B cell (primary cell): Measurements from ENCODE around the gene PITPNM3. TPM values are rescaled to one million over a fixed set of nuclear protein-coding genes. Genes with fewer than 3 reads are reported as not detected.

ENCODE experiments used
- ATAC-seq: fragments of 200-7000 bp; cut with Tn5 transposase; one replicate; pipeline ENCODE4 v1.10.0; 2021; ENCODE audit warnings: low read depth, mild to moderate bottlenecking, moderate number of reproducible peaks, moderate library complexity
- CTCF ChIA-PET: fragments of 350-600 bp; sonication (Branson Sonifier 250); formaldehyde crosslinking; loops from one replicate; lab custom pipeline; 2021; ENCODE audit warnings: antibody characterized with exemption, inconsistent platforms; lab: Charles Lee
- POLR2A ChIA-PET: fragments of 350-600 bp; sonication (Branson Sonifier 250); formaldehyde crosslinking; loops from one replicate; lab custom pipeline; 2021; ENCODE audit warnings: antibody characterized with exemption; lab: Charles Lee
- DNase-seq: peaks from one replicate; pipeline ENCODE4 v3.0.0; 2013
- H2AFZ ChIP-seq: 2 replicates; pipeline ENCODE4 v1.6.1; 2012; ENCODE audit warnings: mild to moderate bottlenecking, low read depth, low read length; ENCODE audit not compliant: insufficient read depth, poor library complexity, severe bottlenecking
- H3K27ac ChIP-seq, 2 donors: 1 replicate in 1 of 2; 2 replicates in 1 of 2; pipeline ENCODE4 v1.5.1; 2012 to 2013; ENCODE audit warnings: low read length in 2 of 2, mild to moderate bottlenecking in 2 of 2, moderate library complexity in 1 of 2
- H3K27me3 ChIP-seq, 4 experiments: fragments of 200-600 bp in 1 of 4; sonication (generic) in 1 of 4; replicated peaks in 1 of 4; 1 replicate in 2 of 4; 2 replicates in 2 of 4; pipeline versions ENCODE4 v1.6.1 to v1.7.0; 2013 to 2016; ENCODE audit warnings: low read length in 3 of 4, mild to moderate bottlenecking in 2 of 4, mixed read lengths in 1 of 4, moderate library complexity in 1 of 4; ENCODE audit not compliant: insufficient read depth in 4 of 4, control insufficient read depth in 3 of 4; ENCODE audit errors: control extremely low read depth in 1 of 4
- H3K36me3 ChIP-seq, 2 experiments: replicated peaks in 1 of 2; 1 replicate in 1 of 2; 2 replicates in 1 of 2; pipeline versions ENCODE4 v1.6.1 to v1.7.1; 2013; ENCODE audit warnings: low read length in 1 of 2; ENCODE audit not compliant: insufficient read depth in 2 of 2, control insufficient read depth in 1 of 2; ENCODE audit errors: control extremely low read depth in 1 of 2, extremely low read depth in 1 of 2
- H3K4me1 ChIP-seq, 2 donors: fragments of 200-600 bp in 1 of 2; sonication (generic) in 1 of 2; 1 replicate in 1 of 2; 2 replicates in 1 of 2; pipeline versions ENCODE4 v1.5.1 to v1.6.1; 2013 to 2017; ENCODE audit warnings: low read length in 2 of 2; ENCODE audit not compliant: control insufficient read depth in 2 of 2, insufficient read depth in 2 of 2
- H3K4me2 ChIP-seq: replicated peaks from 2 replicates; pipeline ENCODE3; 2012; ENCODE audit warnings: mild to moderate bottlenecking, low read depth, low read length; ENCODE audit not compliant: poor library complexity, severe bottlenecking
- H3K4me3 ChIP-seq, 5 experiments: fragments of 200-600 bp in 1 of 5; sonication (generic) in 1 of 5; 1 replicate in 3 of 5; 2 replicates in 2 of 5; pipeline versions ENCODE4 v1.5.1 to v1.7.0; 2011 to 2016; ENCODE audit warnings: low read length in 4 of 5, mild to moderate bottlenecking in 4 of 5, low read depth in 2 of 5, control low read depth in 1 of 5, moderate library complexity in 1 of 5; ENCODE audit not compliant: insufficient read depth in 1 of 5; ENCODE audit errors: control extremely low read depth in 1 of 5, extremely low read depth in 1 of 5
- H3K79me2 ChIP-seq: fragments of 200-600 bp; sonication (generic); one replicate; pipeline ENCODE4 v1.6.0; 2016; ENCODE audit warnings: low read length; ENCODE audit not compliant: control insufficient read depth, insufficient read depth
- H3K9ac ChIP-seq: fragments of 200-600 bp; sonication (generic); 2 replicates; pipeline ENCODE4 v1.6.1; 2017; ENCODE audit warnings: mild to moderate bottlenecking, low read length, moderate library complexity
- H3K9me3 ChIP-seq, 3 donors: one replicate each; pipeline versions ENCODE4 v1.6.1 to v1.7.1; 2013; ENCODE audit warnings: low read length in 2 of 3; ENCODE audit not compliant: control insufficient read depth in 2 of 3, insufficient read depth in 1 of 3; ENCODE audit errors: control extremely low read depth in 1 of 3
- H4K20me1 ChIP-seq: 2 replicates; pipeline ENCODE4 v1.6.0; 2012; ENCODE audit warnings: mild to moderate bottlenecking, low read length; ENCODE audit not compliant: insufficient read depth, control insufficient read depth, poor library complexity, severe bottlenecking
- H3K27ac Mint-ChIP-seq: one replicate; pipeline ENCODE4 v1.8.0; 2021; ENCODE audit warnings: mixed read lengths
- H3K27me3 Mint-ChIP-seq: one replicate; pipeline ENCODE4 v1.8.0; 2021; ENCODE audit warnings: mixed read lengths
- H3K4me1 Mint-ChIP-seq: one replicate; pipeline ENCODE4 v1.8.0; 2021; ENCODE audit warnings: mixed read lengths
- H3K4me3 Mint-ChIP-seq: one replicate; pipeline ENCODE4 v1.8.0; 2021; ENCODE audit warnings: mixed read lengths
- H3K9me3 Mint-ChIP-seq: one replicate; pipeline ENCODE4 v1.8.0; 2022; ENCODE audit warnings: mixed read lengths; ENCODE audit not compliant: insufficient read depth
- EZH2 ChIP-seq: IDR thresholded peaks from 2 replicates; pipeline ENCODE4 v1.6.1; 2012; ENCODE audit warnings: borderline replicate concordance, low read depth, mild to moderate bottlenecking, moderate library complexity, low read length; ENCODE audit not compliant: insufficient read depth, poor library complexity, severe bottlenecking
- WGBS: methylation state at CpG from one replicate; pipeline ENCODE4 v1.1.5; 2013; ENCODE audit warnings: missing lambda C conversion rate; ENCODE audit not compliant: insufficient coverage; 5-methylcytosine and 5-hydroxymethylcytosine counted together
- intact Hi-C: fragments of 100-400 bp; cut with micrococcal nuclease; formaldehyde crosslinking; loops from one replicate; pipeline ENCODE4 v1.10.0; 2022
- polyA plus RNA-seq: library from polyadenylated mRNA; depleted of rRNA; stranded (reverse); fragments of >200 nt; gene quantifications from 2 replicates; pipeline ENCODE4 v1.2.3, GENCODE V29; 2012
- total RNA-seq, 2 donors: library from RNA; stranded (reverse); fragments of 120-200 nt in 1 of 2; gene quantifications; 1 replicate in 1 of 2; 2 replicates in 1 of 2; pipeline versions ENCODE4 v1.2.3 to v1.2.4, GENCODE V29; 2013 to 2022
- TF ChIP-seq, protein P1 (sequence below): fragments of 200-600 bp; IDR thresholded peaks from one replicate; pipeline ENCODE4 v1.8.0; 2022; ENCODE audit warnings: antibody characterized with exemption, mild to moderate bottlenecking

The PITPNM3 gene
- total and polyA plus RNA-seq, 2 donors (not counting 1 experiment from before 2014, with no cell fraction given), result 0.31 to 0.49 TPM

DNA sequence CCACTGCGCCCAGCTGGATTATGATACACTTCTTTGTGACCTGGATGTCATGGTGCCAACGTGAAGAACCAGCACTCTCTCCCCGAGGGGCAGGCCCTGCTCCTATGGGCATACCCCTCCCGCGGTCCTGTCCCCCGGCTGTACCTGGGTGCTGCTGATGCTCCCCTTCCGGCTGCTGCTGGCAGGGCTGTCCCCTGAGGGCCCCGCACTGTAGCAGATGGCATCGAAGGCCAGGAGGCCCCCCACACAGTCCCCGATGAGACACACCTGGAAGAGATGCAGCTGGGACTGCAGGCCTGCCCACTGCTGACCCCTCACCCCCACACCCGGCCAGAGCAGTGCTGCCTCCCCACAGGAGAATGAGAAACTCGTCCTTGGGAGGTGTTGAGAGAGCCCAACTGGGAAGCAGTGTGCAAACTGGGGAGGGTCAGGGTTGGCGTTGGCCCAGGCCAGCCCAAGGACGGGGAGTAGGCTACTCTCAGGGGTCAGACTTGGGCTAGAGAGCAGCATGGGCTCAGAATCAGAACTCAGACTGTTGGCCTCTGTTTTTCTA lies 78.4 kb downstream of the PITPNM3 start:
- ATAC-seq, result no peak
- no peak overlapping the region for H3K27ac ChIP-seq
- ChIA-PET CTCF (no interaction called here), POLR2A (no interaction called here)
- no peaks in the 10 kb centered on the region for H3K9me3 ChIP-seq
- Mint-ChIP-seq H3K4me1 (peaks cover 4% of the 10 kb centered on the region), H3K27me3 (no peaks in the 10 kb centered on the region), H3K27ac (no peak overlapping the region), H3K9me3 (no peaks in the 10 kb centered on the region), H3K4me3 (no peak overlapping the region)
- TF ChIP-seq, protein P1, sequence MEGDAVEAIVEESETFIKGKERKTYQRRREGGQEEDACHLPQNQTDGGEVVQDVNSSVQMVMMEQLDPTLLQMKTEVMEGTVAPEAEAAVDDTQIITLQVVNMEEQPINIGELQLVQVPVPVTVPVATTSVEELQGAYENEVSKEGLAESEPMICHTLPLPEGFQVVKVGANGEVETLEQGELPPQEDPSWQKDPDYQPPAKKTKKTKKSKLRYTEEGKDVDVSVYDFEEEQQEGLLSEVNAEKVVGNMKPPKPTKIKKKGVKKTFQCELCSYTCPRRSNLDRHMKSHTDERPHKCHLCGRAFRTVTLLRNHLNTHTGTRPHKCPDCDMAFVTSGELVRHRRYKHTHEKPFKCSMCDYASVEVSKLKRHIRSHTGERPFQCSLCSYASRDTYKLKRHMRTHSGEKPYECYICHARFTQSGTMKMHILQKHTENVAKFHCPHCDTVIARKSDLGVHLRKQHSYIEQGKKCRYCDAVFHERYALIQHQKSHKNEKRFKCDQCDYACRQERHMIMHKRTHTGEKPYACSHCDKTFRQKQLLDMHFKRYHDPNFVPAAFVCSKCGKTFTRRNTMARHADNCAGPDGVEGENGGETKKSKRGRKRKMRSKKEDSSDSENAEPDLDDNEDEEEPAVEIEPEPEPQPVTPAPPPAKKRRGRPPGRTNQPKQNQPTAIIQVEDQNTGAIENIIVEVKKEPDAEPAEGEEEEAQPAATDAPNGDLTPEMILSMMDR, result no peak
- TF ChIP-seq EZH2, result no peak
- no peak overlapping the region for H3K4me3 ChIP-seq
- H3K79me2 ChIP-seq, result no peaks in the 10 kb centered on the region
- H3K4me1 ChIP-seq, result peaks cover 0 to 2% of the 10 kb centered on the region in 2 donors
- H2AFZ ChIP-seq, result no peak overlapping the region
- intact Hi-C loops, result no loop called here
- H4K20me1 ChIP-seq, result no peaks in the 10 kb centered on the region
- DNase-seq, result no peak
- no peaks in the 10 kb centered on the region for H3K36me3 ChIP-seq
- 83% methylated on average over 11 of the region's 14 CpGs for WGBS
- H3K27me3 ChIP-seq, result no peaks in the 10 kb centered on the region
- no peak overlapping the region for H3K4me2 ChIP-seq
- H3K9ac ChIP-seq, result no peak overlapping the region

DNA sequence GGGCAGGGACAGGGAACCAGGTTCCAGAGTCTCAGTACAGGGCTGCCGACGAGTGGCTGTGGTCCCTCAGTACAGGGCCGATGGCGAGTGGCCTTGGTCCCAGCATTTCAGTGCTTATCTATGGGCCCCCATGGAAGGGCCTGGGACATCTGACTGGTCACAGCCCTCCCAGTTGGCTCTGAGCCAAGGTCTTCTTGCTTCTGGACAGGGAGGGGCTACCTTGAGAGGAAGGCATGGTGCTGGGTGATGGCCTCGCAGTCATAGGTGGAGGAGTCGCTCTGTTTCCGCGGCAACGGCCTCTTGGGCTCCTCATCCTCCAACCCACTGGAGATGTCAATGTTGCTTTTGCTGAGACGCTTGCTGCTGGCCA lies 79.6 kb downstream of the PITPNM3 start:
- no peak overlapping the region for H3K4me3 Mint-ChIP-seq
- 94% methylated on average over 9 of the region's 10 CpGs for WGBS
- CTCF ChIA-PET, result no interaction called here
- H3K27ac ChIP-seq, result no peak overlapping the region
- no peaks in the 10 kb centered on the region for H3K79me2 ChIP-seq
- no peaks in the 10 kb centered on the region for H4K20me1 ChIP-seq
- no peak for DNase-seq
- H3K4me3 ChIP-seq, result no peak overlapping the region
- H3K9me3 ChIP-seq, result no peaks in the 10 kb centered on the region
- no peaks in the 10 kb centered on the region for H3K27me3 ChIP-seq
- no peak for ATAC-seq
- no peak overlapping the region for H3K27ac Mint-ChIP-seq
- TF ChIP-seq EZH2, result no peak
- TF ChIP-seq, protein P1, result no peak
- H3K9ac ChIP-seq, result no peak overlapping the region
- H3K36me3 ChIP-seq, result no peaks in the 10 kb centered on the region
- H3K27me3 Mint-ChIP-seq, result no peaks in the 10 kb centered on the region
- intact Hi-C loops, result no loop called here
- H3K4me2 ChIP-seq, result no peak overlapping the region
- peaks cover 0 to 2% of the 10 kb centered on the region in 2 donors for H3K4me1 ChIP-seq
- POLR2A ChIA-PET, result no interaction called here
- no peak overlapping the region for H2AFZ ChIP-seq
- H3K9me3 Mint-ChIP-seq, result no peaks in the 10 kb centered on the region
- peaks cover 4% of the 10 kb centered on the region for H3K4me1 Mint-ChIP-seq
